NCI-H345 (cell line): ENCODE data around the gene ZFPM1.
"Not testable (repeated sequence)": the region's sequence is repeated elsewhere in the genome, so short reads cannot be mapped to it uniquely, and the experiment has no call there.

Experiments used
- DNase-seq: peaks from one replicate; lab custom pipeline; 2025; lab: John Stamatoyannopoulos, UW

Gene ZFPM1

DNA sequence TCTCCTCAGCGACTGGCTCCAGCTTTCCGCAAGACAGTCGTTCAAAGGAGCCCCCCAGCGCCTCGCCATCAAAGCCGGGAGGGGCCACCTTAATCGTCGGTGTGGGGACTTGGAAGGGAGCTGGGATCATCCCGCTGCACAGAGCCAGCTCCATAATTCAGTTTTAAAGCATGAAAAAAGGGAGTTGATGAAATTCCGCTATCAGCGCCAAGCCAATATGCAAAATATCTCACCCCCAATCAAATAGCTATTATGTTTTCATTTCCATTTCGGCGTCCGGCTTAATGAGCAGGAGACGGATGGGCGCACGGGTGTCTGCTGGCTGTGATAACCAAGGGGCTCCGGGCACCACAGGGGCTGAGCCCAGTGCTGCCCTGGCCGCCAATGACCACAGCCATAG lies 27.7 kb downstream of the ZFPM1 start:
- no peak for DNase-seq

DNA sequence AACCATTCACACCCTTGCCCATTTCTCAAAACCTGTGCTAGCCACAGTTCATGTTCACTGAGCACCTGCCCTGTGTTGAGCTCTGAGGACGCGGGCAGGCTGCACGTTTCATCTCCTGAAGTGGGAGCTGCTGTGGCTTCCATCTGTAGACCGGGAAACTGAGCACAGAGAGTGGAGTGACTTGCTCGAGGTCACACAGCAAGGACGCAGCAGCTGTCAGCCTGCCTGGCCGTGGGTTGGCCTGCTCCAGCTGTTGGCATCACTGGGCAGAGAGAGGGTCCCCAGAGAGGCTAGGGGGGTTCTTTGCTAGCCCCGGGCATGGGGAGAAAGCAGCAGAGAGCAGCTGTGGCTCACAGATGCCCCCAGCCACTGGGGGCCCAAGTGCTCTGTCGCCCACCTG lies 28.8 kb downstream of the ZFPM1 start:
- DNase-seq, result no peak

DNA sequence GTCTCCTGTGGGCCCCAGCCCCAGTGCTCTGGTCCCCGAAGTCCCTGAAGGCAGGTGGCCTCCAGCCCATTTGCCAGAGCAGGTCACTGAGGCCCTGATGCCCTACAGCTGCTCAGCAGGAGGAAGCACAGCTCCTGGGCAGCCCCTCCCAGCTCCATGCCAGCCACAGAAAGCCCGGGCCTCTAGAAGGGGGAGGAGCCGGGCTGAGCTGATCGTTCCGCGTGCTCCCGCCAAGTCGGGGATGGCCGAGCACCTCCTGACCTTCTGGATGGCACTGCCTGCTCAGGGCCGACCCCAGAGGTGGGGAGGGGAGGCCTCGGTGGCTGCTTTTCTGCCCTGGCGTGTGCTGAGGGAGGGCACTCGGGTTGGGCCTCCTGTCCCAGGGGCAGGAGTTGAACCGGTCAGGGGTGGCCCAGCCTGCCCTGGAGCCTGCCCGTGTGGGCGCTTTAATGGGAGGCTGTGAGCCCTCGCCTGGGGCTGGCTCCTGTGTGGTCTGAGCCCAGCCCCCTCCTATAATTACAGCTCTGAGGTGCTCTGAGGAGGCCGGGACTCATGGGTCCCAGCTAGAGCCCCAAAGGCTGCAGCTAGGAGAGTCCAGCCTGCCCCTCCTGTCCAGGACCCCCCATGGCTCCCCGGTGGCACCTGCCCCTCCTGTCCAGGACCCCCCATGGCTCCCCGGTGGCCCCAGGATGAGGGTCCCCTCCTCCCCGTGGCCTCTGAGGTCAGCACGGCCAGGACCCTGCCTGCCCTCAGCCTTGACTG lies 29.7 kb downstream of the ZFPM1 start:
- no peak for DNase-seq

DNA sequence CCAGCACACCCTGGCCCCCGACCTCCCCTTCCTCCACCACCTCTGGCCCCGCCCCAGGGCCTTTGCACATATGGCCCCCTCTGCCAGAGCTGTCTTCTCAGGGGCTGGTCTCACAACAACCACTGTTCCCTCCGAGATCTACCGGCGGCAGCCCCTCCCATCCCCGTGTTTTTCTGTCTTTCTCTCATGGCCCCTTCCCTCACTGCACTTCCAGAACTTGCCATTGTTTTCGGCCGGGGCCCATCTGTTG lies 30.2 kb downstream of the ZFPM1 start:
- no peak for DNase-seq

DNA sequence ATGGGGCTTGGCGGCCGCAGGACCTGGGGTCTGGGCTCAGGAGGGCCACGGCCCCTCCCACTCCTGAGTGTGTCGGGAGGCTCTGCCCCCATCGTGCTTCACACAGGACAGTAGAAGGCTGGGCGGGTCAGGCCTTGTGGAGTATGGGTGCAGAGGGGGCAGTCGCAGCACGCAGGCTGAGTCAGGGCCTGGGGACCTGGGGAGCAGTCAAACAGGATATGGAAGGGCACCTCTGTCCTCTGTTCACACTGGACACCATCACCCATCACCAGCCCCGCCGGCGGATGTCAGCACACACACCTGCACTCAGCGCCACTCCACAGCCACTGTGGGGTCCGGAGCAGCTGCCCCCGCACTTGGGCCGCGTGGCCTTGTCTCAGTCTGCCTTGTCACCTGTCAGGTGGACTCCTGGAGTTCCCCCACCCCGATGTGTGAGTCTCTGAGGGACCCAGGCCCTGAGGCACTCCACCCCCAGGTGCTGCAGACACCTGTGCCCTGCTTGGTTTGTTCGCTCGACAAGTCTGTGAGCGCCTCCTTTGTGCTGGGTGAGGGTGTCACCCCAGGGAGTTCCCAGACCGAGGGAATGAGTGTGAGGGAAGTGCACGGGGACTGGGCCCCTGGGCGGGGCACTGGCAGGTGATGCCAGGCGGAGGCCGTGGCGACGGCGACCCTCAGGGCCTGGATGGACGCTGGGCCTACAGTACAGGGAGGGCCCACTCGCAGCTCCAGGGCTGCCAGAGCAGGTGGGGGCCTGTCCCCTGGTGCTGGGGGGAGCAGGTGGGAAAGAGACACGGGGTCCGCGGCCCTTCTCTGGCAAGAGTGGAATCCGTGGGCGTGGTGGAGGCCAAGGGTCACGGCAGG lies 31.7 kb downstream of the ZFPM1 start:
- DNase-seq, result peak; percentile 43

DNA sequence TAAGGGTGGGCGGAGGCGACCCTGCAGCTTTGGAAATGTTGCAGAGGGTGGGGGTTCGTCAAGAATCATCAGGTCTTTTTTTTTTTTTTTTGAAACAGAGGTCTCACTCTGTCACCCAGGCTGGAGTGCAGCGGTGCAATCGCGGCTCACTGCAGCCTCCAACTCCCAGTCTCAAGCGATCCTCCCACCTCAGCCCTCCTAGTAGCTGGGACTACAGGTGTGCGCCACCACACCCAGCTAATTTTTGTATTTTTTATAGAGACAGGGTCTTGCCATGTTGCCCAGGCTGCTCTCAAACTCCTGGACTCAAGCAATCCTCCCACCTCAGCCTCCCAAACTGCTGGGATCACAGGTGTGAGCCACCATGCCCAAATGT lies 32.3 kb downstream of the ZFPM1 start:
- DNase-seq, result not testable (repeated sequence)

DNA sequence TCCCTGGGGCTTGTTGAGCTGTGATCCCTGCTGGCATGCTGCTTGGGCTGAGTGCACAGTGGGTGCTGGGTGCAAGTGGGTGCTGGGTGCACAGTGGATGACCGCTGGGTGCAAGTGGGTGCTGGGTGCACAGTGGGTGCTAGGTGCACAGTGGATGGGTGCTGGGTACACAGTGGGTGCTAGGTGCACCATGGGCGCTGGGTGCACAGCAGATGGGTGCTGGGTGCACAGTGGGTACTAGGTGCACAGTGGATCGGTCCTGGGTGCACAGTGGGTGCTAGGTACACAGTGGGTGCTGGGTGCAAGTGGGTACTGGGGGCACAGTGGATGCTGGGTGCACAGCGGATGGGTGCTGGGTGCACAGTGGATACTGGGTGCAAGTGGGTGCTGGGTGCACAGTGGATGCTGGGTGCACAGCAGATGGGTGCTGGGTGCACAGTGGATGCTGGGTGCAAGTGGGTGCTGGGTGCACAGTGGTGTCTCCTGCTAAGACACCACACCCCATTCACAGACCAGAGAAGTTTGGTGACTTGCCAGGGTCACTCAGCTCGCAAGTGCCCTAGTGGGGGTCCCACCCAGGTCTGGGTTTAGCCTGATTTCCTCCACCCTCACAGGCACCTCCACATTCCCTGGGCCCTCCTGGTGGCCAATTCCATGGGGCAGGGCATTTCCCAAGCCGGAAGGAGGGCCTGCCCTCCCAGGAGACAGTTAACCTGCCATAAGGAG lies 33.5 kb downstream of the ZFPM1 start:
- no peak for DNase-seq

DNA sequence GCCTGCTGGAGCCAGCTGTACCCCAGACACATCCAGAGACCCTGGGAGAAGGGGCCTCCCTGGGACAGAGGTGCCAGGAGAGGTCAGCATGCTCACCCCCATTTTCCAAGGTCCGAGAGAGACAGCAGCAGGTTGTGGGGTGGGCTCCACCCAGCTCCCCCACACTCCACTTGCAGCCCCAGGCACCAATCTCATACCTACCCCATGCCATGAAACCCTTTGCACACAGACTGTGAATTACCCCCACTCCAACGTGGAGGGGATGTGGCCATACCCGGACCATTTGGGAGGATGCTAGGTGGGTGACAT lies 34.0 kb downstream of the ZFPM1 start:
- no peak for DNase-seq

DNA sequence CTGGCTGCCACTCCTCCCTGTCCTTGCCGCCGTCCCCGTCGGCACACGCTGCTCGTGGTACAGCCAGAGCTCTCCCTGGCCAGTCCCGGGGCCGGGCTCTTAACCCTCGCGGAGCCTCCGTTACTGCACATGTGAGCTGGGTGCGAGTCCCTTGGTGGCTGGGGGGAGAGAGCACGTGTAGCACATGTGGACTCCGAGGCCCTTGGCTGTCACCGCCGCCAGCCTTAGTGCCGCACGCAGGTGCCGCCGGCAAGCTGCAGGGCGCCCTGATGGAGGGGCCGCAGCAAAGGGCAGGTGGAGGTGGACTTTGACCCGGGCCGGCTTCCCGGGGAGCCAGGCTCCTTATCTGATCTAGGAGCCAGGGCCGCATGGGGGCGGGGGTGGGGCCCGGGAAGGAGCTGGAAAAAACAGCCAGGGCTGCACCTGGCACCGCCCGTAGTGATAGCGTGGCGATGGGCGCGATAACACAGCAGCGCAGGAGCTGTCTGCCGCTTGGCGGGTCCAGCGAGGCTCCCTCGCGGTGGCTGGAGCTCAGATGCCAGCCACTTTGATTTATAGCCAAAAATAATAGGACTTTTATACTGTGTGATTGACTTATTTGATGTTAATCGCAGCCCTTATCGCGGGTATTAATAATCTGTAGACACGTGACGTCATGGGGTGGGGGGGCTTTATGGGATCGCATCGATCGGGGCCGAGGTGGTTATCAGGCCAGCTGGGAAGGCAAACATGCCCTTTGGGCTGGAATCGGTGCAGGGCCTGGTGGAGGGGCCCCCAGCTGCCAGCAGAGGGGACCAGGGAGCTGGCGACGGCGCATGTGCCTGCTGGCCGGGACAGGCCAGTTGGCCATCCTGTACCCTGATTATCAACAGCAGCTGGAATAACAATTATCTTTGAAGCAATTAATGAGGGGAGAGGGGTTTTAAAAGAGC lies 35.1 kb downstream of the ZFPM1 start:
- DNase-seq, result no peak

DNA sequence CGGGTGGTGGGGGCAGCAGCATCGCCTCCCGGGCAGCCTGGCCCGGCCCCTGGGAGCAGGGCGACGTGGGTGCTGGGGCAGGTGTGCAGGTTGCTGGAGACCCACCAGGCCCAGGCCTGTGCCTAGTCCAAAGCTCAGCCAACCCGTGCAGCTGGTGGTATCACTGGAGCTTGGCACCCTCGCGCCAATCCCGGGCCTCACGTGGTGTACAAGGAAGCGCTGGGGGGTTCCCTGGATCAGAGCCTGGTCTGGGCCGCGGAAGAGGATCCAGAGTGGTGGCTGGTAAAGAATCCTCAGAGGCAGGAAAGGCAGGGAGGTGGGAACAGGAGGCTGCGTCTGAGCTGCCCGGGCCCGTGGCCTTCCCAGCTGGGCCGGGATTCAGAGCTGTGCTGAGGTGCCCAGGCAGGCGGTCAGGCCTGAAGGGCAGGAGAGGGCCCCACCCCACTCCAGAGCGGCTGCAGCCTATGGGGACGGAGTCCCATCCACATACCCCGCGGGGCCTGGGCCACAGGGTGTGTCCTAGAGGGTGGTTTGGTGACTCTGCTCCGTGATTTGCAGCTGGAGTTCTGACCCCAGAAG lies 36.2 kb downstream of the ZFPM1 start:
- DNase-seq, result no peak

DNA sequence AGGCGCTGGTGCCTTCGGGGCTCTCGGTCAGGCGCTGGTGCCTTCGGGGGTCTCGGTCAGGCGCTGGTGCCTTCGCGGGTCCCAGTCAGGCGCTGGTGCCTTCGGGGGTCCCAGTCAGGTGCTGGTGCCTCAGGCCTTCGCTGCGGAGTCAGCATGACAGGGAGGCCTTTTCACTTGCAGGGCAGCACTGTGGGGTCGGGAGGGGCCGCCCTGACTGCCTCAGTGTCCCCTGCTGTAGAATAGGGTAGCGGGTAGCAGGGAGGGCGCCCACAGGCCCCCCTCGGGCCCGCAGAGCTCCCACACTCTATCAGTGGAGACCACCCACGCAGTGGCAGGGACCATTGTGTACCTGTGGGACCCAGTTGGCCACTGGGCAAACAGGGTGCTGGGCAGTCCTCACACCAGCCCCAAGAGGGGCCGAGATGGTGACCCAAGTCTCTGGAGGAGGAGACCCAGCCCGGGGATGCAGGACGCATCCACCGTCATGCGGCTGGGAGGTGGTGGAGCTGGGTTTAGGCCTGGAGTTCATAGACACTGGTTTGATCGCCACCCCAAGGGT lies 38.0 kb downstream of the ZFPM1 start:
- no peak for DNase-seq

DNA sequence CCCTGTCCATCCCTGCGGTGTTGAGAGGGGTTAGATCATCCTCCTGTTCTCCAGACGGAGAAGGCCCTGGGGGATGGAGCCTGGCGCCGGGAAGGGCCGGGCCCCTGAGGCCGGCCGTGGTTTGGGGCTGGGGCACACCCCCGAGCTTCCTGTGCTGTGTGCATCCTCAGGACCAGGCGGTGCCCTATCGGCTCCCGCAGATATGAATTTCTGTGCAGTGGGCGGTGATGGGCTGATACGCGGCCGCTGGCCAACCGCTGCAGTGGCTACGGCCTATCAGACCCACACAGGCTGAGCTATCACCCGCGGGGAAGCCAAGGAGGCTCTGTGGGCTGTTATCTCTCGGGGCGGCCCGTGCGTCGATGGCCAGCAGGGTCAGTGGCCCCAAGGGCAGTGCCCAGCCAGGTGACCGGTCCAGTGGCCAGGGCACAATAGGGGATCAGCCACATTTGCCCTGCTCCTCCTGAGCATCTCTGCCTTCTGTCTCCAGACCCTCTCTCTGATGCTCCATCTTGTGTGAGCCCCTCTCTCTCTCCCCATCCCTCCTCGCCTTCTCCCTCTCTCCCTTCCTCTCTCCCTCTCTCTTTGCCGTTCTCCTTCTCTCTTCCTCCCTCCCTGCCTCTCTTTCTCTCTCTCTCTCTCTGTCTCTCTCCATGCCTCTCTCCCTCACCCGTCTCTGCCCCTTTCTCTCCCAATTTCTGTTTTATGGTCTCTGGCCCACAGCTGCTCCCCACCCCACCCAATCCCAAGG lies 38.7 kb downstream of the ZFPM1 start:
- no peak for DNase-seq

DNA sequence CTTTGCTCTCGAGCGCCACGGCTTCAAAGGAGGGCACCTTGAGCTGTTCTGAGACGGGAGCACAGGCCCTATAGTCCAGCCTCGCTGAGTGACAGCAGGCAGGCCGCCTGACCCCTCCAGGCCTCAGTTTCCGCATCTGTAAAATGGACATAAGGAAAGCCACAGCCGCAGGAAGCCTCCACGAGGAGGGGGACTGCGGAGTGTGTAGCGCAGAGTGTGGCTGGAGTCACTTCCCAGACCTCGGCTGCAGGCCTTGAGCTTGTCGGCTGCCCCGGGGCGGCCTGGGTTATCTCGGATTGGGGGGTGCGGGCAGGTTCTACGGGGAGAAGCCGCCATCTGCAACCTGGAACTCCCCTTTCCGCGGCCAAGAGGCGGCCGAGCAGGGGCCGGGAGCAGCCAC lies 40.8 kb downstream of the ZFPM1 start:
- no peak for DNase-seq

DNA sequence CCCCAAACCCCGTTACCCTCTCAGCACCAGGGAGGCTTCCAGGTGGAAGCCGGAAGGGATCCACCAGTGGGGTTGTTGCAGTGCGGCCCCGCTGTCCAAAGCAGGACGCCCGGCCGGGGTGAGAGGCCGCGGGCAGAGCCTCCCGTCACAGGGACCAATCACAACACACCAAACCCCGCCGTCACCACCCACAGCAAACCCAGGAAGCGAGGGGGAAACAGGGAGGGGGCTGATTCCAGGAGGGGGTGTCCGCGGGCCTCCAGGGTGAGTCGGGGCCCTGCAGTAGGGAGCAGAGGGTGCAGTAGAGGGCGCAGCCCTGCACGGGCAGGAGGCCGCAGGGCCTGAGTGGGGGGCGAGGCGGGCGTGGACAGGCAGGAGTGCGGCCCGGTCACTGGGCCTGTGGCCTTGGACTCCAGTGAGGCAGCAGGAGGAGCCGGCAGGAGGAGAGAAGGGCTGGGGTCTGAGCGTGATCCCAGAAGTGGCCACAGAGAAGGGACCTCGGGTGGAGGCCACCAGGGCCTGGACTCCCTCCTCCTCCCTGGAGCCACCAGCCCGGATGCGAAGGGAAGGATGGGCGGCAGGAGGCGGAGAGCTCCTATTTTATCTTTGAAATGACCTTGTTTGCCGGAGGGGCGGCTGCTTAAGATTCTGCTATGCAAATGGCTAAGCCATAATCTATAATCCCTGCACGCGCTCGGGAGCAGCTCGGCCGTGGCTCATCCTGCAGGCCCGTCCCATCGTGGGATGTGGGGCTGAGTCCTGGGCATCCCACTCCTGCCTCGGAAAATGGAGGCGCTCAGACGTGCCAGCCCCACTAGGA lies 41.5 kb downstream of the ZFPM1 start:
- DNase-seq, result no peak

DNA sequence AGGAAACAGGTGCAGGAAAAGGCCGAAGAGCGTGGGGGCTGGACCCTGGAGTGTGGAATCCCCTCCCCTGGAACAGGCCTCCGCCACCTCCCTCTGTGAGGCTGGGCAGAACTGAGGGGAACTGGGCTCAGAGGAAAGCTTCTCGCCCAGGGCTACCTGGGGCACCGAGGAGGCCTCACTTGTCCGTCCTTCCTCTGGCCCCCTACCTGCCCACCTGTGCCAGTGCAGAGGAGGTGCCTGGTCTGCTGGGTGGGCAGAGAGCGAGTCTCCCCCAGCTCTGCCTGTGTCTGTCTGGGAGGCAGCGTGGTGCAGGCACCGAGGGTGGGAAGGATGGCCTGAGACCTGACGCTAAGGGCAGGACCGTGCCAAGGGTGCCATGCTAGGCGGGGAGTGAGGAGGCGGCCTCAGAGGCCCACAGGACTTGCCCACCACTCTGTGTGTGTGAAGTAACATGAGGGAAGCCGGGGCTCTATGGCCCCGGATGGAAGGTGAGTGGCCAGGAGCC lies 42.2 kb downstream of the ZFPM1 start:
- DNase-seq, result no peak

DNA sequence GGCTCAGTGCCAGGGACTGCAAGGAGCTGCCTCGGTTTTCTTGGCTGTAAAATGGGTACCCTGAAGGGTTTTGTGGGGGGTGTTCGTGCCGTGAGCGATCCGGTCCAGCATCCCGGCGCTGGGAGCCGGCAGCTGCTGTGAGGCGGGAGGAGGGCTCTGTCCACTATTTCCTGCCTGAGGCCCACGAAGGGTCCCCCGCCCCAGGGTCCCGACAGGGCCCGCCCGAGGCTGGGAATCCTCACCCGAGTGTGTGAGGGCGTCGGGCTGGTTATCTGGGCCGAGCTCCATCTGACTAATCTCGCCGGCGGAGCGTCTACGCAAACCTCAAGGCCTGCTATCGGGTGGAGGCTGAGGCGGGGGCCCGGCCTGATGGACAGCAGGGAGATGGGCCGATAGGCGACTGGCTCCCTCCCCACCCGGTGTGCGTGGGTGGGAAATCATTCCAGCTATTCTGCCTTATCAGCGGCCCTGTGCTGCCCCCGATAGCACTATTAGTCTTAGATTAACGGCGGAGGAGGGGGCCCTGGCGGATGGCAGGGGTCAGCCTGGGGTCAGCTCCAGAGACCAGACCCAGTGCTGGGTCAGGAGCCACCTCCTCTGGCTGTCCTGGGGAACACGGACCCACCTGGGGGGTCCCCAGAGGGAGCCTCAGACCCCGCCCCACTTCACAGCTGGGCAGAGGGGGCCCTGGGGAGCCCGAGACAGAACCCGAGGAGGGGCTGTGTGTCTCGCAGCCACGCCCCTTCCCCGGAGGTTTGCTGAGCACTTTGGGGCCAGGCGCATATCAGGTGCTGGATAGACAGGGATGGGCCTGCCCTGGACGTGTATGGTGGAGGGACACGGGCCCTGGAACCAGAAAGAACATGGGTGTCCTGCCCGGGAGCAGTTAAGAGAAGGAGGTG lies 44.7 kb downstream of the ZFPM1 start:
- no peak for DNase-seq

DNA sequence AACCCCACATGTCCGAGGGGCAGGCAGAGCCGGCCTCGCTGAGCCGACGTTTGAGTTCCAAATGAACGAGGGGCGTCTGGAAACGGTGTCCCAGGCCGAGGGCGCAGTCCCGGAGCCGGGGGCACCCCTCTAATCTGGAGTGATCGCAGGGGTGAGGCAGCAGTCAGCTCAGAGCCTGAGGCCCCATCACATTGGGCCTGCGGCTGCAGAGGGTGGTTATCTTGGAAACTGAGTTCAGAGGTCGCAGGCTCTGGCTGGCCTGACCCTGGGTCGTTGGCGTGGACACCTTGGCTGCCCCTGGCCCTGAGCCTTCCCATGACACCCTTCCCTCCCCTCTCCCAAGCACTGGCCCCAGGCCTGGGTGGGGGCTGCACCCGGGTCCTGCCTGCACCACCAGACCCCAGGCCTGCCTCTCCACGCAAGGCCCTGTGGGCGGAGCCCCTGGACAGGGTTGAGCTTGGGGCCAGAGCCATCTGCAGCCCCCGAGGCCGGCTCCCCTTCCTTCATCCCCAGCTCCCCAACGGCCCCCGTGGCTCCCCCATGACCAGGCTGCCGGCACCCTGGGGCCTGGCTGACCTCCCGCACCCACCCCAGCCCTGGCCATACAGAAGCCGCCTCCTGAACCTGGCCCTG lies 45.6 kb downstream of the ZFPM1 start:
- DNase-seq, result no peak

DNA sequence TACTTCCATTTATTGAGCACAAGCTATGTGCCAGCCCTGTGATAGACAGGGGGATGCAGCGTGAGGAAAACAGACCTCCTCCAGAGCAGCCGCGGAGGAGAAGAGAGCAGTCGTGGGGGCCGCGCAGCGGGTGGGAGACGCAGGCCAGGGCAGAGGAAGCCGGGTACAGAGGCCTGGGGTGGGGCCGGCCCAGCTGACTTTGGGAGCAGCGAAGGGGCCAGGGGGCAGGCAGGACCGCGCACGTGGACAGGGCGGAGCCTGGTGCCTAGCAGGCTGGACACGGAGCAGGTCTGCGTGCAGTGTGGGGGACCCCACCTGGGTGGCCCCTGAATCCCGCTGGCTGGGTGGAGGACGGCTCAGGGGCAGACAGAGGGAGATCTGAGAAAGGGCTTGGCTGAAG lies 46.2 kb downstream of the ZFPM1 start:
- DNase-seq, result no peak
